Bronchial epithelial cell (primary cell): ENCODE results near the gene CDH10. TPM values are rescaled to one million over a fixed set of nuclear protein-coding genes. Genes with fewer than 3 reads are reported as not detected.

Experiments
- DNase-seq: peaks from one replicate; pipeline ENCODE4 v3.0.0-alpha.2; 2010; ENCODE audit warnings: low read depth
- FAIRE-seq: peaks from 2 replicates; lab custom pipeline; 2011; peaks lifted over from hg19 to GRCh38; lab: Jason Lieb, UNC
- H3K27me3 ChIP-seq: 2 replicates; pipeline ENCODE4 v1.5.1; 2011; ENCODE audit warnings: low read length; ENCODE audit not compliant: control insufficient read depth, insufficient read depth
- H3K36me3 ChIP-seq: 2 replicates; pipeline ENCODE4 v1.5.1; 2011; ENCODE audit warnings: low read length; ENCODE audit not compliant: control insufficient read depth, insufficient read depth
- H3K4me3 ChIP-seq: 2 replicates; pipeline ENCODE4 v1.5.1; 2011; ENCODE audit warnings: mild to moderate bottlenecking, low read depth, low read length, control low read depth
- total RNA-seq: library from RNA; depleted of rRNA; stranded (reverse); fragments of >200 nt; gene quantifications from 2 replicates; pipeline ENCODE4 v1.2.1, GENCODE V29; 2014
- TF ChIP-seq, protein P1 (sequence below): IDR thresholded peaks from 2 replicates; pipeline ENCODE4 v1.5.1; 2011; ENCODE audit warnings: mild to moderate bottlenecking, moderate library complexity, low read length, control low read depth, inconsistent platforms; ENCODE audit not compliant: insufficient read depth, severe bottlenecking

Gene CDH10
- total RNA-seq, 1 donor from 2014 or later, result not detected

DNA sequence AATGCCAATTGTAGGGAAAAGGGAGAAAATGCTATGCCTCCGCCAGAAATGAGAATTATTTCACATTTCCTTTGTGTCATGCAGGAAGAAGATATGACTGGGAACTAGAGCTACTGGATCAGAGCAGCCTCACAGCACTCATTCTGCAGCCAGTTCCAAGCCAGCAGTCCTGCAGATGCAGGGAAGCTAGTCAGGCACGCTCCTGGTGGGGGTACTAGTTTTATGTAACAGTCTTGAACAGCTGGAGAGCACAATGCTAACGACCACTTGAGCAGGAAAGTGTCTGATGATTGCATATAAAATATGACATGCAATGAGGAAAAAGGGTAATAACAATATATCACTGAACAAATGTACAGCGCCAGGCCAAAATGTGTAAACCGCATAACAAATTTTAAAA, 21.7 kb downstream of the CDH10 start:
- no peaks in the 10 kb centered on the region for H3K27me3 ChIP-seq
- H3K4me3 ChIP-seq, result no peak overlapping the region
- no peaks in the 10 kb centered on the region for H3K36me3 ChIP-seq
- TF ChIP-seq, protein P1, sequence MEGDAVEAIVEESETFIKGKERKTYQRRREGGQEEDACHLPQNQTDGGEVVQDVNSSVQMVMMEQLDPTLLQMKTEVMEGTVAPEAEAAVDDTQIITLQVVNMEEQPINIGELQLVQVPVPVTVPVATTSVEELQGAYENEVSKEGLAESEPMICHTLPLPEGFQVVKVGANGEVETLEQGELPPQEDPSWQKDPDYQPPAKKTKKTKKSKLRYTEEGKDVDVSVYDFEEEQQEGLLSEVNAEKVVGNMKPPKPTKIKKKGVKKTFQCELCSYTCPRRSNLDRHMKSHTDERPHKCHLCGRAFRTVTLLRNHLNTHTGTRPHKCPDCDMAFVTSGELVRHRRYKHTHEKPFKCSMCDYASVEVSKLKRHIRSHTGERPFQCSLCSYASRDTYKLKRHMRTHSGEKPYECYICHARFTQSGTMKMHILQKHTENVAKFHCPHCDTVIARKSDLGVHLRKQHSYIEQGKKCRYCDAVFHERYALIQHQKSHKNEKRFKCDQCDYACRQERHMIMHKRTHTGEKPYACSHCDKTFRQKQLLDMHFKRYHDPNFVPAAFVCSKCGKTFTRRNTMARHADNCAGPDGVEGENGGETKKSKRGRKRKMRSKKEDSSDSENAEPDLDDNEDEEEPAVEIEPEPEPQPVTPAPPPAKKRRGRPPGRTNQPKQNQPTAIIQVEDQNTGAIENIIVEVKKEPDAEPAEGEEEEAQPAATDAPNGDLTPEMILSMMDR, result no peak
- FAIRE-seq (no peak), DNase-seq (no peak)

DNA sequence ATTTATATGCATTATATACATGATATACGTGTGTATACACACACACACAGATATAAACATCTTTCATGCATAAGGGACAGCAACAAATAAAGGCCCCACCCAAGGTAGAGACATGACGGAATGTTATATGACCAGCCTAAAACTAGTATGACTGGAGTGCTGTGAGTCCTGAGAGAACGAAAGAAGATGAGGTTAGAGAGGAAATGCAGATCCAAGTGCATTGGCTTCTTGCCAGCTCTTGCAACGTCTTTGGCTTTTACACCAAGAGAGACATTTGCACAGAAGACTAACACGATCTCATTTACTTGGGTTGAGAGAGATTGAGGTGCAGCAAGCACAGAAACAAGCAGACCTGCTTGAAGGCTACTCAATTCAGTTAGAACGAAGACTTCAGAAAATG, 23.0 kb downstream of the CDH10 start:
- Histone ChIP-seq H3K27me3 (no peaks in the 10 kb centered on the region), H3K4me3 (no peak overlapping the region), H3K36me3 (no peaks in the 10 kb centered on the region)
- peak; percentile 6 for DNase-seq
- FAIRE-seq, result peak; percentile 13
- TF ChIP-seq, protein P1, result no peak

DNA sequence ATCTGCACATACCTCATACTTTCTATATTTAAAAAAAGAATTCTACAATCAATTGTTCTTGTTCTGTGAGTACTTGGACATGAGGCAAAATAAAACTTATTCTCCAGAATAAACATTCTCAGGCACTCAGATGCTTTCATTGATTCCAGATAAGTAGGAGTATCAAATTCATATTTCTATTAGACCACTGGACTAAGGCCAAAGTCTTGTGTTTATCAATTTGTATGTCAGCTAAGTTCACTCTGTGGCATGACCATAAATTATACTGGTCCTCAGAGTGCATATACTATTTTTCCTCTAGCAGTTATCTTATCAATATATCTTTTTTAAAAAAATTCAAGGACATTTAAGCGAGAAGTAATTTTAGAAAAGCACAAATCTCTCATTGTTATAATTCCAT, 28.2 kb downstream of the CDH10 start:
- Histone ChIP-seq H3K36me3 (no peaks in the 10 kb centered on the region), H3K4me3 (no peak overlapping the region), H3K27me3 (no peaks in the 10 kb centered on the region)
- TF ChIP-seq, protein P1, result no peak
- no peak for FAIRE-seq
- DNase-seq, result no peak

DNA sequence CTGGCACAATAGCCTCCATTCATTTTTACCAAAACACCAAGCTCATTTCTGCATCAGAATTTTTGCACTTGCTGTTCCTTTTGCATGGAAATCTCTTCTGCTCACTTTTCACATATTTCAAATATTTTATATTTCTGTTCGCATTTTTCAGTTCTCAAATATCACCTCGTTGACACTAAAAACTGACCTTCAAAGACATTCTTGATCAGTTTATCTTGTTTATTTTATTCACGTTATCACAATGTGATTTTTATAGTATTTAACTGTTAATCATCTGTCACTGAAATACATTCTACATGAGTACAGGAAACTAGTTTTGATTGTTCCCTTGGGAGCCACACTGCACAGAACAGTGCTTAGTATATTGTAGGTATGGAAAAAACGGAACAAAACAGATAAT, 29.6 kb downstream of the CDH10 start:
- no peak for FAIRE-seq
- Histone ChIP-seq H3K27me3 (no peaks in the 10 kb centered on the region), H3K4me3 (no peak overlapping the region), H3K36me3 (no peaks in the 10 kb centered on the region)
- no peak for DNase-seq
- TF ChIP-seq, protein P1, result no peak

DNA sequence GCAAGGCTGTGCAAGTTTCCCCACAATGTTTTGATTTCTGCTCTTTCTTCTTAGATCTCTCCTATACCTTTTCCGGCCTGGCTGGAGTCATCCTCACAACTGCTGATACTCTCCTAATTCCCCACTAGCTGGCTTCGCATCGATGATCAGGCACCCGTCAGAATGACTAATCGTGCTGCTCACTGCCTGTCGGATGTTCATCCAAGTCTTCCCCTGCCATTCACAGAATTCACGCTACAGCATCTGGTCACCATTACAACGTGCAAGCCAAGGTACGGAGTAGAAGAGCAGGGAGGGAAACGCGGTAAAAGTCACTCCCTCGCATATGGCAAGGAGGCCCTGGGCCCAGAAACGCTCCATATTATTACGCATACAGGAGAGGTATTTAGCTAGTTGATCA, 35.1 kb downstream of the CDH10 start:
- Histone ChIP-seq H3K36me3 (no peaks in the 10 kb centered on the region), H3K27me3 (no peaks in the 10 kb centered on the region), H3K4me3 (no peak overlapping the region)
- TF ChIP-seq, protein P1, result no peak
- no peak for FAIRE-seq
- DNase-seq, result no peak

DNA sequence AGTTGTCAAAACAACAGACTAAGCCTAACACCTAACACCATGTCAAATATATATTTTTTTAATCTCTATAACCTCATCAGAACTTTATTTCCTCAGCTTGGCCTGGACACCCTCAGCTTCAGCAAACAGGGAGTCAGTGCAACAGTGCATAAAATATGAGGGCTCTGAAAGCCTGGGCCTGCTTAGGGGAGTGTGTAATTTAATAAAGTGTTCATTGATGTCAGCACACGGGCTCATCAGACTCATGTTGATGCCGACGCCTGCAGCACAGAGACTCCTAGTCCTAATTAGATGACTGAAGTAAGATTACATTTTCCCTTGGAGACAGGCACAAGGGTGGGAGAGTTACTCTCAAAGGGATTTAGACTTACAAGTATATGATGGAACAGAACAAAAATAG, 37.8 kb downstream of the CDH10 start:
- no peak for FAIRE-seq
- DNase-seq, result no peak
- Histone ChIP-seq H3K4me3 (no peak overlapping the region), H3K36me3 (no peaks in the 10 kb centered on the region), H3K27me3 (no peaks in the 10 kb centered on the region)
- TF ChIP-seq, protein P1, result no peak
